ENCODE results near the gene MAD1L1.
A peak's percentile ranks its signal among the peaks of the same experiment; 100 is the strongest.
"Not testable (repeated sequence)": the region's sequence is repeated elsewhere in the genome, so short reads cannot be mapped to it uniquely, and the experiment has no call there.

MAD1L1 gene

DNA sequence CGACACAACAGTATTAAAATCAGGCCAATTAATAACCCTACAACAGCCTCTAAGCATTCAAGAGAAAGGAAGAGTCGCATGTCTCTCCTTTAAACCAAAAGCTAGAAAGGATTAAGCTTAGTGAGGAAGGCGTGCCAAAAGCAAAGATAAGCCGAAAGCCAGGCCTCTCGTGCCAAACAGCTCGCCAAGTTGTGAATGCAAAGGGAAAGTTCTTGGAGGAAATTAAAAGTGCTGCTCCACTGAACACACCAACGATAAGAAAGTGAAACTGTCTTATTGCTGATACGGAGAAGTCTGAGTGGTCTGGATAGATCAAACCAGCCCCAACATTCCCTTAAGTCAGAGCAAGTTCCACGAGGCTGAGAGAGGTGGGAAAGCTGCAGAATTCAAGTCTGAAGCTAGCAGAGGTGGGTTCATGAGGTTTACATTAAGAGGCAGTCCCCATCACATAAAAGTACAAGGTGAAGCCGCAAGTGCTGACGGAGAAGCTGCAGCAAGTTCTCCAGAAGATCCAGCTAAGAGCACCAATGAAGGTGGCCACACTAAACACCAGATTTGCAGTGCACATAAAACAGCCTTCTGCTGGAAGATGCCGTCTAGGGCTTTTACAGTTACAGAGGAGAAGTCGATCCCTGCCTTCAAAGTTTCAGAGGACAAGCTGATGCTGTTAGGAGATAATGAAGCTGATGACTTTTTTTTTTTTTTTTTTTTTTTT lies 194.8 kb downstream of the MAD1L1 start:
- DNase-seq: no peak

DNA sequence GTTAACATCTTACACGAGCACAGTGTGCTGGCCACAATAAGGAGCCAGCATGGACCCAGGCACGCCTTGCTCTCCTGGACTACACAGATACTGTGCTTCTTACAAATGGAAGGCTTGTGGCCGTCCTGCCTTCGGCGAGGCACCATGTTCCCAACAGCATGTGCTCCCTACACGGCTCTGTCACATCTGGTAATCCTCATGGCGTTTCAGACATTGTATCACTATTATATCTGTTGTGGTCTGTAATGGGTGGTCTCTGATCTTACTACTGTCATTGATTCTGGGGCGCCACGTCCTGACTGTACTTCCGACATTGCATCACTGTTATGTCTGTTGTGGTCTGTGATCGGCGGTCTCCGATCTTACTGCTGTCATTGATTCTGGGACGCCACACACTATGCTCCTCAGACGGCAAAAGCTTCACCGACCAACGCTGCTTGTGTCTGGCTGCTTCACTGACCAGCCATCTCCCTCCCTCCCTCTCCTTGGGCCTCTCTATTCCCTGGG lies 195.4 kb downstream of the MAD1L1 start:
- no peak for DNase-seq

DNA sequence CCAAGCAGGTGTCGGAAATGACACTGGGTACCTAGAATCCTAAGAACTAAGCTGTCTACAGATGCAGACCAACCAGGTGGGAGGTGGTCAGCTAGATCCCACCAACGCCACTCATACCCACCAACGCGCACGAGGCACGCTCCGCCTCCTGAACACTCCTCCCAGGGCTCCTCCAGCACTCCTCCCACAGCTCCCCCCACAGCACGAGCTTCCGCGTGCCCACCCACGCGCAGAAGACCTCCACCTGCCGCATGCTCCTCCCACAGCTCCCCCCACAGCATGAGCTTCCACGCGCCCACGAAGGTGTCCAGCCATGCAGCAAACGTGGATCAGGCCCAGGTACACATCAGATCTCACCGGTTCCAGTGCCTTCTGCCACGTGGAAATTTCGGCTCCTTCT lies 196.0 kb downstream of the MAD1L1 start:
- DNase-seq: no peak

DNA sequence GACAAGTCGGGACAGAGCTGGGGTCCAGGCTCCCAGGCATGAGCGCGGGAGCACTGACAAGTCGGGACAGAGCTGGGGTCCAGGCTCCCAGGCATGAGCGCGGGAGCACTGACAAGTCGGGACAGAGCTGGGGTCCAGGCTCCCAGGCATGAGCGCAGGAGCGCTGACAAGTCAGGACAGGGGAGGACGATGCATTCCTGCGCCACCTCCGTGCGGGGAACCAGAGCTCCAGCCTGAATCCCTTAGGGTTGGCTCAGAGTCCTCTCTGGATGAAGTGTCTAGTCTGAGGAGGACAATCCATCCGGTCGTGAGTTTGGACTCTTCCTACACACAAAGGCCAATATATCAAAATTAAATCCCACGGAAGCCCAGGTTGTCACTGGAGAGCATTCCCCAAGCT lies 196.5 kb downstream of the MAD1L1 start:
- DNase-seq: not testable (repeated sequence)

DNA sequence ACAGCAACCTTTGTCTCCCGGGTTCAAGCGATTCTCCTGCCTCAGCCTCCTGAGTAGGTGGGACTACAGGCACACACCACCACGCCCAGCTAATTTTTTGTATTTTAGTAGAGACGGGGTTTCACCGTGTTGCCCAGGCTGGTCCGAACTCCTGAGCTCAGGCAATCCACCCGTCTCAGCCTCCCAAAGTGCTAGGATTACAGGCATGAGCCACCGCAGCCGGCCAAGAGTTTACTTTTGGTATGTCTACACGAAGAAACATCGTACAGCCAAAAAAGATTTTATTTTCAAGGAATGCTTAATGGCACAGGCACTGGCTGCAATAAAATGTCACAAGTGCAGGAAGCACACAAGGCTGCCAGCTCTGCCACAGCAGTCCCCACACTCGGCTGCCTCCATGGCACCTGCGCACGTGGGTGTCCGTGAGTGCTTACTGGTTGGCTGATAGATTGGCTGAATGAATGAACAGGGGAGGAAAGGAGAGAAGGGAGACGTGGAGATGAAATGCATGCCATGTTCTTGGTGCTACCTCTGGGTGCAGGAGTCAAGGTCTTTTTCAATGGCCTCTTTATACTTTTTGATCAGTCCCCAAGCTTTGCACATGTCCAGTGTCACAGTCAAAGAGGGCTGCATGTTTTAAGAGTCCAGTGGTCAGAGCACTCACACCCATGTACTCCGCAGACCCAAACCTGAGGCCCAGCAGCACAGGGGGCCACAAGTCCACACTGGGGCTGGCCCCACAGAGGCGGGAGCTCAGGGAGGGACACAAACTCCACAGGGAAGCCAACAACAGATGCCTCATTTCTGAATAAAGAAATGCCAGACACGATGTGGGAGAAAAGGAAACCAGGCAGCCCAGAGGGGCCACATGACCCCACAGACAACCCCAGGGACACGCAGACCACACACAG lies 198.2 kb downstream of the MAD1L1 start:
- DNase-seq: no peak

DNA sequence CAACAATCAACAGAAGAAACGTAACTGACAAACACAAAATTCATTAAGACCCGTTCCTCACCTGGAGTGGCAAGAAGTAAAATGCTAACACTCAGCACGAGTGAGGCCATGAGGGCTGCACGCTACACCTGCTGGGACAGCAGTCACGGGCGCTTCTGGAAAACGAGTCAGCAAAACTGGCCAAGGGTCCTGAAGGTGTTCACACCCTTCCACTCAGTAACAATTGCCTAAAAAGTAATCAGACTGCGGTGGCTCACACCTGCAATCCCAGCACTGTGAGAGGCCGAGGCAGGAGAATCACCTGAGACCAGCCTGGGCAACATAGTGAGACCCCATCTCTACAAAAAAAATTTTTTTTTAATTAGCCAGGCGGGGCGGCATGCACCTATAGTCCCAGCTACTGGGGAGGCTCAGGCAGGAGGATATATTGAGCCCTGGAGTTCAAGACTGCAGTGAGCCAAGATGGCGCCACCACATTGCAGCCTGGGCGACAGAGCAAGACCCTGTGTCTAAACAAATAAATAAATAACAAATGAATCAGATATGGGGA lies 199.1 kb downstream of the MAD1L1 start:
- DNase-seq: no peak

DNA sequence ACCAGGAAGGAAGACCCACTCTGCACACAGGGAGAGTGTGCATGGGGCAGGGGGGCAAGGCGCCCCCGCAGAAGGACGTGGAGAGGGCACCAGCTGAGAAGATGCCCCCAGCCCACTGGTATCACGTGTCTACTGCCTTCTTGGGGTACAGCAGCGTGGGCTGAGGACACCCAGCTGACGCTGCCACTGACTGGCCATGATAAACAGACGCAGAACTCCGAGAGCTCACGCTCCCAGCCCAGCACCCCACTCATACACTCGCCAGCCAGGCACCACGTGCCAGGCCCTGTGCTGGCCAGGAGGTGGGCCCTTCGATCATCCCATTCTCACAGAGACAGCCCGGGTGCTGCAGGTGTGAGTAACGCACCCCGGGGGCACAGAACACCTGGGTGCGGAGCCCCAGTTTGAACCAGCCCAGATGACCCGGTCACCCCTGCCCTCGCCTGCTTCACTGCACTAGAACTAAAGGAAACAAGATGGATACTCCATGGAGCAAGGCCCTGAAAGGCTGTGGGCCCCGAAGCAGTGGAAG lies 199.8 kb downstream of the MAD1L1 start:
- no peak for DNase-seq

DNA sequence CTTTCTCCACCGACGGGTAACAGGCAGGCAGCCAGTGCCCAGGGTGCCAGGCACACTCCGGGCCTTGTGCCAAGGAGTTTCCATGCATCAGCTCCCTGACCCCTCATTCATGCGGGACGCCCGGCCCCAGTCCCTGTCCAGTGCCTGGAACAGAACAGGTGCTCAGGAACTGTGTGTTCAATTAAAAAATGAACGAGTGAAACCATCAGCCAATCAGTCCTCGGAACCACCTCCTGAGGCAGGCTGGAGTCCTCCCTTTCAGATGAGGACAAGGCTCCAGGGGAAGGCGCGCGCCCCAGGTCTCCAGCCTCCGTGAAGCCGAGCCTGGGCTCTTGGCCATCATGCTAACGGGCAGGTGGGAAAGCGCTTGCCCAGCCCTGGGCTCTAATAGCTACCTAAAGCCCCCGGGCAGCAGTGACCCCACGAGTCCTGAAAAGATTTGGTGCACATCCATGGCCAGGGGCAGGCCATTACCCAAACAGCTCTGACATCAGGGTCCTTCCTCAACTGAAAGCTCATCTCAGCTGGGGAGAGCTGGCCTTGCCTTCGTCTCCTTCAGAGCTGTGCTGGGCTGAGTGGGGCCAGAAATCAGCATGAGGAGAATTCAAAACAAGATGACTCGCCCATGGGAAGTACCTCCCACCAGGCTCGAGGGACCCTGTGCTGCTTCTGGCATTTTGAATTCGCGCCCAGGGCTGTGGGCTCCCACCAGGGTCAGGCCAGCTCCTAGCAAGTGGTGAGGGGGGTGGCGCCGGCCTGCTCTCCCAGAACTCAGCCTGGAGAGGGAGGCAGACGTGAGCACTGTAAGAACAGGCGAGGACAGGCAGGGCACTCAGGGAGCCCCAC lies 200.5 kb downstream of the MAD1L1 start:
- DNase-seq: no peak

DNA sequence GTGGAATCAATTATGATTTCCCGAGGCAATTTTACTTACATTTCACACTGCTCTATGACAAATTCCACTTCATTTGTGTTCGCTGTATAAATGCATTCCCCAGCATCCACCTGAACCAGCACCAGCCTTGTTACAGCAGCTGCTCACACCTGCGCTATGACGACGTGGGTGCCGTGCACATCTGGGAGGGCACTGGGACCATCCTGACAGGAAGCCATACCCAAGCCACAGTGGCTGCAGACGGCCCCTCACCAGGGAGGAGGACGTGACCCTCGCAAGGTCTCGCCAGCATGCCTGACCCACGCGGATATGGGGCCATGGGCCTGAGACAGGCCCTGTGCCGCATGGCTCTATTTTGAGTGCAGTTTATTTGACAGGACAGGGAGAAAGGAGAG lies 201.3 kb downstream of the MAD1L1 start:
- no peak for DNase-seq

DNA sequence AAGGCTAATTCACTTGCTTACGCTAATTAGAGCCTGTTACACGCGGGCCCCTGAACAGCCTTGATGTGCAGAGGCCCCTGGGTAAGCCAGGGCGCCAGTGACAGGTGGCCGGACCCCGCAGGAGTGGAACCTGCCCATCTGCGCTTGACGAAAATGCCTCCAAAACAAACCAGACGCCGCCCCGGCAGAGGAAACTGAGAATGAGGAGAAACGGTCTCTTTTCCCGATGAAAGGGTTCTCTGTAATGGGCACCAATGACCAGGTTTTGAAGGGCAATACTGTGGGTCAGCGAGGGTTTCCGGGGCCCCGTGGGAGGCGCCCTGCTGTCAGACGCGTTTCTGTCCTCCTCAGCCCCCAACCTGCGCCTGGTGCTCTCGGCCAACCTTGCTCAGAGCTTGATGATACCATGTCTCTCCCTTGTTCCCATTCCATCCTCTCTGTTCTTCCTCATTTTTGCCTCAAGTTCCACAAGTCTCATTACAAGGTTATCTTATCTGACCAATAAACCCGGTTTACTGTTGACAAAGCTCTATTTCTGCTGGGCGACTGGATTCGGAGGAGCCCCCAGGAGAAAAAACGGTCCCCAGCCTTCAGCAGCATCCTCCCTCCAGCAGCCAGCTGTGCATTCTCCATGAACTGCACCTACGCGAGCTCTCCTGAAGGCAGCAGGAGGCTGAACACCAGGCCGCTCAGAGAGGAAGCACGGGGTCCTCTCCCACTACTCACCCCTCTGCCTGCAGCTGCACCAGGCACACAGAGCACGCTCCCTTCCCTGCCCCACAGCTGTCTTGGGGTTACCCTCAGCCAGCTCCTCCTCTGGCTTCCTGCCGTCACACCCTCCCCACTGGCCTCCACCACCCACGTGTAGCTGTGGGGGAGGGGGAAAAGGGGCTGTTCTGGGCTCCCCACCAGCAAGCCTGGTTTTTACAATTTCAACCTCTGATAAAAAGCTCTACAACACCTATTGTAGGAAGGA lies 202.0 kb downstream of the MAD1L1 start:
- DNase-seq: peak; percentile 85

DNA sequence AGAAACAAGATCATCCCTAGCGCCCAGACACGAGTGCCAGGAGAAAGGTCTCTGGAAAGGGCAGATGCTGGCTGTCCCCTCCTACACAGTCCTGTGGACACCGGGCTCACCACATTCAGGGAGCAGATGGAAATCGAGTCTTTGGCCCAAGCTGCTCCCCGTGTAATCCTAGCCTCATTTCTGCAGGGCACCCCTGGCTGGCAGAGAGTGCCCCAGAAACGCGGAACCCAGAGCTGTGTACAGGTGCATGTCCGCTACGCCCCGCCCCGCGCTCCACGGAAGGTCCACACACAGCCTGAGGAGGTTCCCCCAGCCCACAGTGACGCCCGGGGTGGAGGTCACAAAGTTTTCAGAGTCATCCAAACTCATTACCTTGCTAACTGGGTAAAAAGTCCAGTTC lies 202.8 kb downstream of the MAD1L1 start:
- peak; percentile 51 for DNase-seq

DNA sequence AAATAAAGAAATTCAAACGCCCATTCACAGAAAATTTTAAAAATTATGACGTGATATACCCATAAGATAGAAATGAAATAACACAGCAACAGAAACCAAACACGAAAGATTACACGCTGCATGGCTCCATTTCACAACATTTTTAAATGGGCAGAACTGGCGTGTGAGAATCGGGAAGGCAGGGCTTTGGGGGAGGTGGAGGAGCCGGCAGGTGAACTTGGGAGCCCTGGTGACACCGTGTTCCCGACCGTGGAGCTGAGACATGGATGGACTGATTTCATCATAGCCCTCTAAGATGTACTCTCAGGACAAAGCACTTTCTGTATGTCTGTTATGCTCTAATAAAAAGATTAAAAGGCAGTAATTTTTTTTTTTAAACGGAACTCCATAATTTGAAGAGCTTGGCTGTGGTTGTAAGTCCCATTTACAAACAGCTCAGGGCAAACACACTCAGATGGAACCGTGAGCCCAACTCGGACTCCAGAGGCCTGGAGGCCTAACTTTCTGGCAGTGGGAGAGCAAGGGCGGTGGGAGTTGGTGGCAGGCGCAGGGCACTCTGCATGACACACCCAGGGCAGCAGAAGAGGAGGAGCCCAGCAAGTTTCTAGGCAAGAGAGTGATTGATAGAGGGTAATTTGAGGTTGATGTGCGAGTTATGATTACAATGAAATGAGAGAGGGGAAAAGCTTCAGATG lies 203.4 kb downstream of the MAD1L1 start:
- DNase-seq: peak; percentile 49

DNA sequence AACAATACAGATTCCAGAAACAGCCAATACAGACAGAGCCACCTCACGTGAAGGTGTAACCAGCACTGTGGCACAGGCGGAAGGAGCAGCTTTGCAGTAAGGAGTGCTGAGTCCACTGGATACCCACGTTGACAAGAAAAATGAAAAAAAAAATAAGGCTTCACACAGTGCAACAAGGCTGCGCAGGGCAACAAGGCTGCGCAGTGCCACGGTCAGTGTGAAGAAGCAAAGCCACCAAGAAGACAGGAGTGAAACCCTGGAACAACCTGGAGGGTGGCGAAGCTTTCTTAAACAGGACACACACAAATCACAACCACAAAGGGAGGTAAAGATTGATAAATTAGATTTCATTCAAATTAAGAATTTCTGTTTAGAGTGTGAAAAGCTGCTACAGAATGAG lies 204.0 kb downstream of the MAD1L1 start:
- no peak for DNase-seq

DNA sequence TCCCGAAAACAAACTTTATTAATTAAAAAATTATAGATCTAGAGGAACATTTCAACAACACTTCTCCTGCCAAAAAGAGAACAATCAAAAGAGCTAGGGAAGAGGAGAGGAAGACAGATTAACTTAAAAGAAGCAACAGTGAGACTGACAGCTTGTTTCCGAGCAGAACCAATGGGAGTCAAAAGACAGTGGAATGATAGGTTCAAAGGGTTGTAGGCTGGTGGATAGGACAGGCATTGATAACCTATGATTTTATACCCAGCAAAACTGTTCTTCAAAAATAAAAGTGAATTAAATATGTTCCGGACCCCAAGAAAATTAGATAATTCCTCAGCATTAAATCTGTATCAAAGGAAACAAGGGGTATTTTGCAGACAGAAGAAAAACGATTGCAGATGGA lies 207.6 kb downstream of the MAD1L1 start:
- no peak for DNase-seq

DNA sequence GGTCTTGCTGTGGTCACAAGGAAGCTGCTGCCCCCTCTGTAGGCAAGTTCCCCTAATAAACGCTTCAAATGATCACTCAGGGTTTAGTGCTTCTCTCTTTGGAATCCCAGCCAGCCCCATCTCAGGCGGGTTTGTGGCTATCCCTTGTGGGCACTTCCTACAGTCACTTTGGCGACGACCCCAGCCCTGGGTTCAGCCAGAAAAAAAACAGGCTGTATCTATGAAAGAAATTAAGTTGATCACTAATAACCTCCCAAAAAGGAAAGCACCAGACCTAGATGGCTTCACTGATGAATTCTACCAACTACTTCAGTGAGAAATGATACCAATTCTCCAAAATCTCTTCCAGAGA lies 208.2 kb downstream of the MAD1L1 start:
- no peak for DNase-seq

DNA sequence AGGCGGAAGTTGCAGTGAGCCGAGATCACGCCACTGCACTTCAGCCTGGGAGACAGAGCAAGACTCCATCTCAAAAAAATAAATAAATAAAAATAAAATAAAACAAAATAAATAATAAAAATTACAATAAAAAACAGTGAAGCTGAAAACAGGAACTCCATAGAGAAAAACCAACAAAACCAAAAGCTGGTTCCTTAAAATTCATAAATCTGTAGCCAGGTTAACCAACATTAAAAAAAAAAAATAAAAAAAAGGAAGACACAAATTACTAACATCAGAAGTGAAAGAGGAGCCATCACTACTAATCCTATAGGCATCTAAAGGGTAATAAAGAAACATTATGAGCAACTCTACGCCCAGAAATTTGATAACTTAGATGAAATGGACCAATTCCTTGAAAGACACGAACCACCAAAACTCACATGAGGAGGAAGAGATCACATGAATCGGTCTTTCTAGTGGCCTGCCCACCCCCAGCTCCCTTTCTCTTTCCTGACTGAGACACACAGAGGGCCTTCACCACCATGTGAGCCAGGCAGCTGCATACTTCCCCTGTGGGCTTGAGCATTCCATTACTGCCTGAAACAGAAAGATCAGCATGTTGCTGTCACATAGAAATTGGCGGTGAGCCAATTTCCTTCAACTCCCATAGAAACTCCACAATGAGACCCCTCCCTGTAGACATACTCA lies 208.7 kb downstream of the MAD1L1 start:
- no peak for DNase-seq

DNA sequence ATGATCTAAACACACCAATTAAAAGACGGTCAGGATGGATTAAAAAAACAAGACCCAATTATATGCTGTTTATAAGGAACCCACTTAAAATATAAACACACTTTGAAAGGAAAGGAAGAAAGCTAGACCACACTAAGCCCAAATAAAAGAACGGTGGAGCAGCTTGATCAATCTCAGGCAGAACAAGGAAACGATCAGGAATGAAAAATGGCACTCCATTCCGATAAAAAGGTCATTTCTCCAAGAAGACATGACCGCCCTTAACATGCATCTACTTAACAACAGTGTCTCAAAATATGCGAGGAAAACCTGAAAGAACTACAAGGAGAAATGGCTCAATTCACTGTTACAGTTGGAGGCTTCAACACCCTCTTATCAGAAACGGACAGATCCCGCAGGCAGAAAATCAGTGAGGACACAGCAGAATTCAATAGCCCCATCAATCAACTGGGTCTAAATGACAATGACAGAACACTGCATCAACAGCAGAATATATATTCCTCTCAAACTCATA lies 210.0 kb downstream of the MAD1L1 start:
- no peak for DNase-seq

DNA sequence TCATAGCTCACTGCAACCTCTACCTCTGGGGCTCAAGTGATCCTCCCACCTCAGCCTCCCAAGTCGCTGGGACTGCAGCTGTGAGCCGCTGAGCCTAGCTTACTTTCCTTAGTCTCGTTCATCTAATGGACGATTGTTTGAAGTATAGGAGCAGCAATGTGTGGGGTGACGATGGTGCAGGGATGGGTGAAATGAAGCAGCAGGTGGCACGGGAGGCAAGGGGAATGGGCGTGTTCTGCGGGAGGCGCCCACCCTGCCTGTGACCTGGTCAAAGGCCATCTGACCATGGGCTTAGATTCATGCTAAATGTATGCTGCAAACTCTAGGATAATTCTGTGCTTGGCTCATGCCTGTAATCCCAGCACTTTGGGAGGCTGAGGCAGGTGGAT lies 210.7 kb downstream of the MAD1L1 start:
- no peak for DNase-seq

DNA sequence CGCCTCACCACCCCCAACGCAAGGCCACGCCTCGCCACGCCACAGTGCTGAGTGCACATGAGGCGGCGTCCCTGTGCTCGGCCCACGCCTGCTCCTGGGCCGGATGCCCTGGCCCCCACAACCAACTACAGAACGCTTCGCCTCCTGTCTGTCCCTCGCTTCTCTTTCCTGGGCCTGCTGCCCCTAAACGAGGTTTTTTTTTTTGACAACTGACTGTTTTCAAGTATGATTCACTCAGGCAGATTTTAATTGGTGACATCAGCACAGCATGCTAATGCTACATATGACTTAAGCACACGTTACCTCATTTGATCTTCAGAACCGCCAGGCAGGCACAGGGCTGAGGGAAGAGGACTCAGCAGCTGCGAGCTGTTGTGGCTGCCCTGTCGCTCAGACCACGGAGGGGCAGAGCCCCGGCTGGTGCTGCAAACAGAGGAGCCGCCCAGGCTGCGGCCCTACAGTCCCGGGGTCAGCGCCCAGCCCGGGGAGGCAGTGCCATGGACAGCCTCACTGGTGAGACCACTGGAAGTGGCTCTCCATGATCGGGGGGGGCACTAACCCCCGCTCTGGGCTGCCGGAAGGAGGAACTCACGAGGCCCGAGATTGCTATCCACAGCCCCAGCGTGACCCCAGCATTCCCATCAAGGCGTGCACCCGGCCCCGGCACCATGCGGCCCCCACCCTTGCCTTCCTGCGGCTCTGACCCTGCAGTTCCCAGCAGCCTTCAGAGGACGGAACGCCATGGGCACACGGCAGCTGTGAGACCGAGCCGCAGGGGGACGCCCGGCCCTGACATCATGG lies 212.8 kb downstream of the MAD1L1 start:
- no peak for DNase-seq
